CD8-positive, alpha-beta memory T cell (primary cell): ENCODE results near the gene COL5A2. TPM values are rescaled to one million over a fixed set of nuclear protein-coding genes. Genes with fewer than 3 reads are reported as not detected.

ENCODE experiments used
- CTCF ChIA-PET: fragments of 350-600 bp; sonication (Branson Sonifier 250); formaldehyde crosslinking; loops from one replicate; lab custom pipeline; 2021; ENCODE audit warnings: antibody characterized with exemption; lab: Charles Lee
- POLR2A ChIA-PET: fragments of 350-600 bp; sonication (Branson Sonifier 250); formaldehyde crosslinking; loops from one replicate; lab custom pipeline; 2021; ENCODE audit warnings: antibody characterized with exemption; lab: Charles Lee
- DNase-seq, 5 donors: peaks; one replicate each; pipeline versions ENCODE4 v3.0.0 to v3.0.0-alpha.2; 2020 to 2022; ENCODE audit warnings: mixed read lengths in 1 of 5
- H3K27ac ChIP-seq: one replicate; pipeline ENCODE4 v1.7.0; 2013; ENCODE audit warnings: low read depth, mild to moderate bottlenecking, low read length, moderate library complexity
- H3K27me3 ChIP-seq: 2 replicates; pipeline ENCODE4 v1.7.0; 2013; ENCODE audit warnings: low read length, mild to moderate bottlenecking; ENCODE audit not compliant: insufficient read depth, poor library complexity, severe bottlenecking
- H3K36me3 ChIP-seq: 2 replicates; pipeline ENCODE4 v1.7.0; 2013; ENCODE audit warnings: mild to moderate bottlenecking, low read length, moderate library complexity; ENCODE audit not compliant: insufficient read depth
- H3K4me1 ChIP-seq: 2 replicates; pipeline ENCODE4 v1.7.0; 2013; ENCODE audit warnings: mild to moderate bottlenecking, low read length, moderate library complexity; ENCODE audit not compliant: insufficient read depth
- H3K4me3 ChIP-seq: 2 replicates; pipeline ENCODE4 v1.7.0; 2013; ENCODE audit warnings: mild to moderate bottlenecking, low read length
- H3K9me3 ChIP-seq: 2 replicates; pipeline ENCODE4 v1.7.0; 2013; ENCODE audit warnings: mild to moderate bottlenecking, low read length
- H3K27ac Mint-ChIP-seq, 8 donors: one replicate each; pipeline ENCODE4 v1.8.0; 2020 to 2021; ENCODE audit warnings: mixed read lengths in 8 of 8, mild to moderate bottlenecking in 6 of 8, inconsistent platforms in 3 of 8, moderate library complexity in 3 of 8
- H3K27me3 Mint-ChIP-seq, 2 donors: one replicate each; pipeline ENCODE4 v1.8.0; 2020 to 2021; ENCODE audit warnings: mixed read lengths in 2 of 2, mild to moderate bottlenecking in 1 of 2, moderate library complexity in 1 of 2
- H3K36me3 Mint-ChIP-seq, 3 donors: one replicate each; pipeline ENCODE4 v1.8.0; 2020 to 2021; ENCODE audit warnings: mixed read lengths in 3 of 3, inconsistent platforms in 1 of 3, mild to moderate bottlenecking in 1 of 3
- H3K4me1 Mint-ChIP-seq, 3 donors: one replicate each; pipeline ENCODE4 v1.8.0; 2020 to 2021; ENCODE audit warnings: mixed read lengths in 3 of 3, inconsistent platforms in 1 of 3, mild to moderate bottlenecking in 1 of 3
- H3K4me3 Mint-ChIP-seq, 7 donors: one replicate each; pipeline ENCODE4 v1.8.0; 2020 to 2021; ENCODE audit warnings: mixed read lengths in 7 of 7, mild to moderate bottlenecking in 6 of 7, moderate library complexity in 4 of 7, inconsistent platforms in 2 of 7
- H3K9me3 Mint-ChIP-seq, 5 donors: one replicate each; pipeline ENCODE4 v1.8.0; 2020 to 2022; ENCODE audit warnings: mixed read lengths in 5 of 5, mild to moderate bottlenecking in 3 of 5, moderate library complexity in 2 of 5, inconsistent platforms in 1 of 5
- polyA plus RNA-seq: library from polyadenylated mRNA; unstranded; fragments of 300-500 nt; fragmentation: Illumina TruSeq; gene quantifications from one replicate; pipeline ENCODE4 v1.2.3, GENCODE V29; 2021
- total RNA-seq, 2 experiments: library from RNA; stranded (reverse); gene quantifications; one replicate each; pipeline ENCODE4 v1.2.3, GENCODE V29; 2021

The COL5A2 gene
- total and polyA plus RNA-seq, 3 experiments from 2014 or later = 0.66 to 1.2 TPM; not detected in 1

DNA sequence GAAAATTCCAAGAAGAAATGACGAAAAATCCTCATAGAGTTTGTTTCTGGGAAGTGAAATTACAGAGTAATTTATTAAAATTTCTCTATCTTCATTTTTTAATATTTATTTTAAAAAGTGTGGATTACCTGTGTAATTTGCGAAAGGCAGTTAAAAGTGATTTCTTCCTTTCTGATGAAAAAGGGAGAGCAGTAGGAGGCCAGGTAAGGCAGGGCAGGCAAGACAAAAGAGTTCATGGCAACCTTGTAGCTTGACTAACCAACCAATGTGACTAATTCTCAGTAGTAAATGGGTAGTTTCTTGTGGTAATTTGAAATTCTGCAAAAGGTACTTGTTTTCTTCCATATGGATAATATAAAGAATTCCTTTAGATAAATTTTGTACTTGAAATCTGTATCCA lies 34.9 kb upstream of the COL5A2 start:
- H3K36me3 ChIP-seq = no peaks in the 10 kb centered on the region
- H3K27me3 Mint-ChIP-seq = peaks cover 2 to 3% of the 10 kb centered on the region in 2 donors
- H3K4me3 ChIP-seq = no peak overlapping the region
- CTCF ChIA-PET = no interaction called here
- H3K4me1 ChIP-seq = no peaks in the 10 kb centered on the region
- no peaks in the 10 kb centered on the region for H3K9me3 Mint-ChIP-seq
- H3K27ac Mint-ChIP-seq = no peak overlapping the region
- no peak overlapping the region for H3K4me3 Mint-ChIP-seq
- H3K9me3 ChIP-seq = no peaks in the 10 kb centered on the region
- no peak overlapping the region for H3K27ac ChIP-seq
- DNase-seq = no peak
- POLR2A ChIA-PET = no interaction called here
- H3K4me1 Mint-ChIP-seq = no peaks in the 10 kb centered on the region
- H3K36me3 Mint-ChIP-seq = no peaks in the 10 kb centered on the region
- no peaks in the 10 kb centered on the region for H3K27me3 ChIP-seq

DNA sequence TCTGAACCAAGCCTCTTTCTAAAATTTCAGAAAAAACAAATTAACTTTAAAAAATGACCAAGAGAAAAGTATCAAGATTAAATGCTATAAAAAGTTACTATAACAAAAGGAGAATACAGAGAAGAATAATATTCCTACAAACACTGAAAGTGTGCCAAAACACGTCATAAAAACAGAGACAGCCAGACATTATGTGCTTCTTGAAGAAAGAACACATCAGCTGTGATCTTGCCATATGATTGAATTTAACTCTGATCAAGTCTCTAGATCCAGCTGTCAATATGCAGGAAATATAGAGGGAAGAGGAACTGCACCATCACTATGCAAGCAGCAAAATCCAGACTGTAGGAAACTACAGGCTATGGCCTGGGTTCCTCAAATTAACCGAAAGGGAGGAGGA lies 33.7 kb upstream of the COL5A2 start:
- Mint-ChIP-seq H3K27ac (no peak overlapping the region), H3K4me1 (no peaks in the 10 kb centered on the region), H3K4me3 (no peak overlapping the region), H3K27me3 (peaks cover 2 to 6% of the 10 kb centered on the region in 2 donors), H3K36me3 (no peaks in the 10 kb centered on the region), H3K9me3 (no peaks in the 10 kb centered on the region)
- Histone ChIP-seq H3K36me3 (no peaks in the 10 kb centered on the region), H3K4me3 (no peak overlapping the region), H3K27ac (no peak overlapping the region), H3K4me1 (no peaks in the 10 kb centered on the region), H3K9me3 (no peaks in the 10 kb centered on the region), H3K27me3 (no peaks in the 10 kb centered on the region)
- POLR2A ChIA-PET = no interaction called here
- CTCF ChIA-PET = no interaction called here
- DNase-seq = no peak

GRCh38 chr2:189210250-189211087 lies 30.9 kb upstream of the COL5A2 start:
- H3K4me1 Mint-ChIP-seq = no peaks in the 10 kb centered on the region
- Histone ChIP-seq H3K27me3 (no peaks in the 10 kb centered on the region), H3K9me3 (no peaks in the 10 kb centered on the region), H3K4me1 (no peaks in the 10 kb centered on the region), H3K27ac (no peak overlapping the region), H3K36me3 (no peaks in the 10 kb centered on the region), H3K4me3 (no peak overlapping the region)
- CTCF ChIA-PET = no interaction called here
- POLR2A ChIA-PET = no interaction called here
- no peaks in the 10 kb centered on the region for H3K36me3 Mint-ChIP-seq
- no peaks in the 10 kb centered on the region for H3K9me3 Mint-ChIP-seq
- peaks cover 3 to 8% of the 10 kb centered on the region in 2 donors for H3K27me3 Mint-ChIP-seq
- H3K27ac Mint-ChIP-seq = no peak overlapping the region
- DNase-seq = no peak
- H3K4me3 Mint-ChIP-seq = no peak overlapping the region

DNA sequence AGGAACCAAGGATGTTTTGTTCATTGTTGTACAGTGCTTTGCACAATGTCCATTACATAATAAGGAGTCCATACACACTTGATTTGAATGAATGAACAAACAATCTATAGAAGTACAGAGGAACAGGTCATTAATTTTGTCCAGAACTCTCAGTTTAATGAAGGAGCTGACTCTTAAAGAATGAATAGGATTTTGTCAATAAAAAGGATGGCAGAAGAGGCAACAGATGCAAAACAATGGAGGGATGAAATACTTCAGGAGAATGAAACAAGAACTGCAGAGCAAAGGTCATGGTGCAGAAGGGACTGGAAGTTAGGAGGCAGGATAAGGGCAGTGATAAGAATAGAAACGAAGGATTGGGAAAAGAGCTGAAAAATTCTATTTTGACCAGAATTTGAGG lies 28.7 kb upstream of the COL5A2 start:
- H3K27me3 ChIP-seq = no peaks in the 10 kb centered on the region
- Mint-ChIP-seq H3K4me3 (no peak overlapping the region), H3K27me3 (peaks cover 3 to 8% of the 10 kb centered on the region in 2 donors), H3K9me3 (no peaks in the 10 kb centered on the region), H3K4me1 (peaks cover 0 to 3% (median 0%) of the 10 kb centered on the region in 3 donors), H3K27ac (no peak overlapping the region), H3K36me3 (no peaks in the 10 kb centered on the region)
- no peak overlapping the region for H3K27ac ChIP-seq
- ChIA-PET POLR2A (no interaction called here), CTCF (no interaction called here)
- H3K4me3 ChIP-seq = no peak overlapping the region
- DNase-seq = no peak
- H3K4me1 ChIP-seq = no peaks in the 10 kb centered on the region
- no peaks in the 10 kb centered on the region for H3K36me3 ChIP-seq
- H3K9me3 ChIP-seq = no peaks in the 10 kb centered on the region

DNA sequence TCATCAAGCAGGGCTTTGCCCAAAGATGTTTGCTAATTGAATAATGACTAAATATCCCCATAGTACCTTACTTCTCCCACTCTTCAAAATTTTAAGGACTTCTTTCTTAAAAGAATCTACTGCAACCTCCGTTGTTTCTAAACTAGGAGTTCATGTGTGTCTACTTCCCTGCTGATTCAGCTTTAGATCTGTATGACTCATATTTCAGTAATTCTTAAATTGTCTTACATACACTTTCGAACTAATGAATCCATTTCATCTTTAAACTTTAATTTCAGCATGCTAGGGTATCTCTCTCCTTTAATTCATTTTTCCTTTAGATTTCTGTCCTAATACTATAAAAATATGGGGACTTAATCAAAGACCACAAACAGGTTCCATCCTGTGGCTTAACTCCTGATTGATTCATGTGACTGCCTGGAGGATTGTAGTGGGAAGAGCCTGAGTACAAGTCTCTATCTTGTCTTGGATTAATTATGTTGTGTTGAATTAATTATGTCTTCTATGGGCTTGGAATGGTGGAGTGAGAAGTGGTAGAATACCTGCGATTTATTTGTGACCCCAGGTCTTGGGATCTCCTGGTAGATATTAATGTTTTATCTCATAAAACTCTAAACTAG lies 24.9 kb upstream of the COL5A2 start:
- H3K4me1 Mint-ChIP-seq = peaks cover 0 to 3% (median 0%) of the 10 kb centered on the region in 3 donors
- H3K9me3 Mint-ChIP-seq = no peaks in the 10 kb centered on the region
- ChIA-PET POLR2A (no interaction called here), CTCF (no interaction called here)
- H3K4me3 Mint-ChIP-seq = peak overlapping the region in 1 of 7 donors; percentile 4
- H3K27ac Mint-ChIP-seq = no peak overlapping the region
- no peak overlapping the region for H3K4me3 ChIP-seq
- H3K27me3 Mint-ChIP-seq = peaks cover 3 to 5% of the 10 kb centered on the region in 2 donors
- H3K4me1 ChIP-seq = no peaks in the 10 kb centered on the region
- no peaks in the 10 kb centered on the region for H3K36me3 Mint-ChIP-seq
- H3K27ac ChIP-seq = peak overlapping the region; percentile 14
- no peaks in the 10 kb centered on the region for H3K27me3 ChIP-seq
- no peak for DNase-seq
- H3K9me3 ChIP-seq = no peaks in the 10 kb centered on the region
- H3K36me3 ChIP-seq = no peaks in the 10 kb centered on the region

GRCh38 chr2:189203177-189203799 lies 23.7 kb upstream of the COL5A2 start:
- Mint-ChIP-seq H3K36me3 (no peaks in the 10 kb centered on the region), H3K27me3 (peaks cover 3% of the 10 kb centered on the region in 2 donors), H3K4me3 (no peak overlapping the region), H3K27ac (no peak overlapping the region), H3K9me3 (no peaks in the 10 kb centered on the region), H3K4me1 (peaks cover 0 to 3% (median 0%) of the 10 kb centered on the region in 3 donors)
- no peak for DNase-seq
- Histone ChIP-seq H3K36me3 (no peaks in the 10 kb centered on the region), H3K4me3 (no peak overlapping the region), H3K27ac (no peak overlapping the region), H3K4me1 (no peaks in the 10 kb centered on the region), H3K27me3 (no peaks in the 10 kb centered on the region), H3K9me3 (no peaks in the 10 kb centered on the region)
- CTCF ChIA-PET = no interaction called here
- POLR2A ChIA-PET = no interaction called here

- Mint-ChIP-seq H3K4me3 (no peak overlapping the region), H3K27me3 (peaks cover 1 to 5% of the 10 kb centered on the region in 2 donors), H3K36me3 (peaks cover 0 to 4% (median 0%) of the 10 kb centered on the region in 3 donors), H3K4me1 (peaks cover 0 to 3% (median 0%) of the 10 kb centered on the region in 3 donors), H3K27ac (no peak overlapping the region), H3K9me3 (no peaks in the 10 kb centered on the region)
- Histone ChIP-seq H3K9me3 (no peaks in the 10 kb centered on the region), H3K4me1 (no peaks in the 10 kb centered on the region), H3K36me3 (no peaks in the 10 kb centered on the region), H3K27me3 (no peaks in the 10 kb centered on the region), H3K4me3 (no peak overlapping the region), H3K27ac (no peak overlapping the region)
- ChIA-PET POLR2A (no interaction called here), CTCF (no interaction called here)
- no peak for DNase-seq
These were observed 20.2 kb upstream of the COL5A2 start for GRCh38 chr2:189199797-189200196.

DNA sequence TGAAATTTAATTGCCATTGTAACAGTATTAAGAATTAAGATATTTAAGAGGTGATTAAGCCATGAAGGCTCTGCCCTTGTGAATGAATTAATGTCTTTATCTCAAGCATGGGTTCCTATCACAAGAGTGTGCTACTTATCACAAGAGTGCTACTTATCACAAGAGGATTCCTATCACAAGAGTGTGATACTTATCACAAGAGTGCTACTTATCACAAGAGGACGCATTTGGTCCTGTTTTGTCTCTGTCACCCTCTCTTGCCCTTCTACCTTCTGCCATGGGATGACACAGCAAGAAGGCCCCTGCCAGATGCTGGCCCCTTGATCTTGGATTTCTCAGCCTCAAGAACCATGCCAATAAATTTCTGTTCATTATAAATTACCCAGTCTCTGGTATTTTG lies 13.2 kb upstream of the COL5A2 start:
- no peak overlapping the region for H3K27ac Mint-ChIP-seq
- H3K4me3 Mint-ChIP-seq = no peak overlapping the region
- H3K27ac ChIP-seq = no peak overlapping the region
- peaks cover 0 to 5% of the 10 kb centered on the region in 2 donors for H3K27me3 Mint-ChIP-seq
- H3K9me3 Mint-ChIP-seq = no peaks in the 10 kb centered on the region
- no peaks in the 10 kb centered on the region for H3K4me1 Mint-ChIP-seq
- no peak overlapping the region for H3K4me3 ChIP-seq
- no peak for DNase-seq
- ChIA-PET CTCF (no interaction called here), POLR2A (no interaction called here)
- no peaks in the 10 kb centered on the region for H3K4me1 ChIP-seq
- no peaks in the 10 kb centered on the region for H3K27me3 ChIP-seq
- peaks cover 0 to 7% (median 0%) of the 10 kb centered on the region in 3 donors for H3K36me3 Mint-ChIP-seq
- H3K9me3 ChIP-seq = no peaks in the 10 kb centered on the region
- H3K36me3 ChIP-seq = no peaks in the 10 kb centered on the region
